Measurements from ENCODE around the gene TRUB1.

Gene TRUB1

DNA sequence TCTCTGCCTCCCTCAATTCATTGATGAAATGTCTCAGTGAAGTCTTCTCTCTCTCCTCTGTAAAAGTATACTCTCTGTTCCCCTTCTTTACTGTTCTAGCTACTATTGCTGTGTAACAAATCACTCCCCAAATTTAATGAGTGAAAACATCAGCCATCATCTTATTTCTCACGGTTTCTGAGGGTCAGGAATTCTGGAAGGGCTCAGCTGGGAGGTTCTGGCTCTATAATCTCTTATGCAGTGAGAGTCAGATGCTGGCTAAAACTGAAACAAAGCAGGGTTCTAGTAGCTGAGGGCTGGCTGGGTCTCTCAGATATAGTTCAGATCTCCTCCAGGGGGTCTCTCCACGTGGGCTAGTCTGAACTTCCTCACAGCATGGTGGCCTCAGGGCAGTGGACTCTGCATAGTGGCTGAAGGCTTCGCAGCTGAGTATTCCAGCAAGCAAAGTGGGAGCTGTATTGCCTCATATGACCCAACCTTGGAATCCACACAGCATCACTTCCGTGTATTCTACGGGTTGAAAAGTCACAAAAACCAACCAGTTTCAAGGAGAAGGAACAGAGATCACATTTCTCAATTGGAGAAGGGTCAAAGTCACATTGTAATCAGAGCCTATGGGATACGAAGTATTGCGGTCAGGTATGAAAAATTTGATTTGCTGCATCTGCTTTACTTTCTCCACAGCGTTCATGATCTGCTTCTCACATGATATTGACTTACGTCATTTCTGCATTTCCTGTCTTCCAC lies 80.4 kb downstream of the TRUB1 start:
- no peak overlapping the region for H3K4me3 ChIP-seq (ENCODE audit: low read length)

GRCh38 chr10:115020449-115020848 lies 82.5 kb downstream of the TRUB1 start:
- DNase-seq (ENCODE audit: low read depth, low spot score): no peak
- H3K4me3 ChIP-seq (ENCODE audit: low read length): no peak overlapping the region

More for the DNA sequence above, 80.4 kb downstream of the TRUB1 start:
- no peak for DNase-seq (ENCODE audit: low read depth, low spot score)

- H3K4me3 ChIP-seq (ENCODE audit: low read length): no peak overlapping the region
- peak; percentile 19 for DNase-seq (ENCODE audit: low read depth, low spot score)
Observed at GRCh38 chr10:115022733-115023132, 84.7 kb downstream of the TRUB1 start.

GRCh38 chr10:115023715-115024114 lies 85.7 kb downstream of the TRUB1 start:
- no peak for DNase-seq (ENCODE audit: low read depth, low spot score)

DNA sequence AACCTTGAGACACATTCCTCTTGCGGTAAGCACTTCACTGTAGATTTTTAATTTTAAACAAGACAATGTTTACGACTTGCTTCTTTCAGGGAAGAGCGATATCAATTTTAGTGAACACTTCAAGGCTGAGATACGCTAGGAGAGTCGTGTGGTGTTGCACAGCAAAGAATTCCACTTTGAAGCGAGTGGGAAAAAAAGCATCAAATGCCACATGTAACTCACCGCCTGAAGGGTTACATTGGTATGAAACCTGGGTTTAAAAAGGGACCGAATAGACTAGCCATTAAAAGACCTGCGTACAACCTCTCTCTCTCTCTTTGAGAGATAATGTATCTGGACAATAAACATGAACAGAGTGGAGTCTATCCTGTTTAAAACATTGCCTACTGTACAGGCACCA lies 86.4 kb downstream of the TRUB1 start:
- DNase-seq (ENCODE audit: low read depth, low spot score): no peak
- no peak overlapping the region for H3K4me3 ChIP-seq (ENCODE audit: low read length)

More at GRCh38 chr10:115023715-115024114, 85.7 kb downstream of the TRUB1 start:
- no peak overlapping the region for H3K4me3 ChIP-seq (ENCODE audit: low read length)

DNA sequence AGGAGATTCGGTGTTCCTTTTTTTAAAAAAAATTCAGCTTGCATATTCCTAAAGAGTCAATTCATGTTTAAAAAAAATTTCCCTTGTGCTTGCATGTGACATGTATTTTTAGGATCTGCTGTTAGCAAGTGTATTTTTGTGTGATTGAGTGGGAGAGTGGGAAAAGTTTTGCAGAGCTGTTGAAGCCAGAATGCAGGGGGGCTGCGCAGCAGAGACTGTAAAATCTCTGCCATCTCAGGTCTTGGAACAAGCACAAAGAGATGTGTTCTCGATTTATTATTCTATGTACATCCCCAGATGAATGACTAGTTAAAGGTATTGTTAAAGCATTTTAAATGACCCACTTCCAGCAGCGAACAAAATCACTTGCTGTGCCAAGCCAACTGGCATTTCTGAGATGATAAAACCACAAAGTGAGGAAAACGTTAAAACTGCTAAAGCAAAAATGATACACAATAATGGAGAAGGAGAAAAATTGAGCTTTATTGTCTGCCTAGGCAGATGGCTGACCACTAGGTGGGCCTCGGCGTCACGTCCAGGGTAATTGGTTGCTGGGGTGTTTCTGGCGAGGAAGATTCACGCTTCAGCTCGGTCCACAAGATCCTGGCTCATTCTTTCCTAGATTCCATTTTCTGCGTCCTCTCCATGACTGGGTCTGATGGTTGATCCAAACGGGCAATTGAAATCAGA lies 88.2 kb downstream of the TRUB1 start:
- no peak overlapping the region for H3K4me3 ChIP-seq (ENCODE audit: low read length)
- no peak for DNase-seq (ENCODE audit: low read depth, low spot score)

DNA sequence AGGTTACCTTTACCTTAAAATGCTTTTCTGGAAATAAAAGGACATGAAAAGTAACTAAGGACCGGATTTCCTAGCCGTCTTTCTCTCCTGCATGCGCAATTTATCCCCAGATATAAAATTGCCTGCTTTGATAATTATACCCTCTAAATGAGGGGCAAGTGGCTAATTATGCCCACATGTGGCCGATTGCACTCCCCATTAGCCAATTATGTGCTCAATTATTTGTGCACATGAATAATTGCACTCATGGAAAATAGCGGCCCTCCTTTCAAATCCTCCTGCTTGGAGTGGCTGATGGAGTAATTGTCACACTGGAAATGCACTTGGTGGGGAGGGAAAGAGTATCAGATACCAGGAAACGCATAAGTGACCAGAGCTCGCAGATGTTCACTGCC lies 88.7 kb downstream of the TRUB1 start:
- no peak for DNase-seq (ENCODE audit: low read depth, low spot score)
- no peak overlapping the region for H3K4me3 ChIP-seq (ENCODE audit: low read length)

Data from Jurkat, Clone E6-1 (cell line).